IPS-NIHi7 (cell line): Measurements from ENCODE around the gene CCDC120.

Experiments
- DNase-seq: peaks from one replicate; pipeline ENCODE4 v3.0.0; 2012; ENCODE audit warnings: mixed read lengths; ENCODE audit errors: extremely low spot score

CCDC120 gene

GRCh38 chrX:49061490-49061889 is 2.7 kb downstream of the CCDC120 start:
- no peak for DNase-seq

DNA sequence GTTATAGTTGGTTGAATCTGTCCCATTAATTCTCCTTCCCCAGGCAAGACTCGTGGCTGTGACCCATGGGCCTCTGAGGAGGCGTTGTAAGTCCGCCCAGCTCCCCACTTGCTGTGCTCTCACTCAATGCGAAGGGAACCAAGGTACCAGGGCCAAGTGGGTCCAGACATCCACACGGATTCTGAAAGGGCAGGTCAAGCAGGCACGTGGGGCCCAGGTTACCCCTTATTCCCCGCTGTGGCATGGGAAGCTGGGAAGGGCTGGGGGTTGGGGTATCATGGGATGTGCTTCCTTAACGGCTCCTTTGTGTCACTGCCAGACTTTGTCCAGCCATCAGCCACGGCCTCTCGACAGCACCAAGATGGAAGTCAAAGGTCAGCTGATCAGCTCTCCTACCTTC is 3.1 kb downstream of the CCDC120 start:
- no peak for DNase-seq

DNA sequence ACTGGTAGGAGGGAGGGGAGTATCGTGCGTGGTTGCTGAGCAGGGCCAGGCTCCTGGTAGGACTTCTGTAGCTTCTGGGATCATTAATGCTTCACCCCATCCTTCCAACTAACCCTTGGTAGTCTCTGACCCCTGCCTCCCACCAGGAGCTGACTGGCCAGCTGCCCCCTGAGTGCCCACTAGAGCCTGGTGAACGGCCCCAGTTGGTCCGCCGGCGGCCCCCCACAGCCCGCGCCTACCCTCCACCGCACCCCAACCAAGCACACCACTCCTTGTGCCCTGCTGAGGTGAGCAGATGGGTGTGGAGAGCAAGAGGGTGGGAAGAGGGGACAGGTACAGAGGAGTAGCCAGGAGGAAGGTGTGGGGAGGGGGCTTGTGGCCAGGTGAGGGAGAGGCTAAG is 4.9 kb downstream of the CCDC120 start:
- DNase-seq: no peak

DNA sequence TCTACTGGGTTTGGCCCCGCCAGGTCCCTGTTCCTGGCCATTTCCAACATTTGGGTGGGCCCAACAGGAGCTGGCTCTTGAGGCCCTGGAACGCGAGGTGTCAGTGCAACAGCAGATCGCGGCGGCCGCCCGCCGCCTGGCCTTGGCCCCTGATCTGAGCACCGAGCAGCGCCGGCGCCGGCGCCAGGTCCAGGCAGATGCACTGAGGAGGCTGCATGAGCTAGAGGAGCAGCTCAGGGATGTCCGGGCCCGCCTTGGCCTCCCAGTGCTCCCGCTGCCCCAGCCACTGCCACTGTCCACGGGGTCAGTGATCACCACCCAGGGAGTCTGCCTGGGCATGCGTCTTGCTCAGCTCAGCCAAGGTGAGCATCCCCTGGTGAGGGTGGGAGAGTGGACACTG is 5.5 kb downstream of the CCDC120 start:
- no peak for DNase-seq

GRCh38 chrX:49064735-49065134 is 5.9 kb downstream of the CCDC120 start:
- no peak for DNase-seq

DNA sequence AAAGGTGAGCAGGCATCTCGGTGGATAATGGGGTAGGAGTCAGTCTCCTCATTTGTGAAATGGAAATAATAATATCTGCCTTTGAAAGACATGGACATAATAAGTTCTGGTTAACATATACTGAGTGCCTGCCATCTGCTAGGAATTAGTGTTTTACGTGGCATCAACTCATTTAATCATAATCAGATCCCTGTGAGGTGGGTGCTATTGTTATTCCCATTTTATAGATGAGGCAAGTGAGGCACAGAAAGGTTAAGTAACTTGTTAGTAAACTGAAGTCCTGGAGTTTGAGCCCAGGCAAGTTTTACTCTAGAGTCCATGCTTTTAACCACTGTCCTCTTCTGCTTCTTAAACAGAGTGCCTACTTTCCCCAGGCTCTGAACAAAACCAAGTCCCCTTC is 7.5 kb downstream of the CCDC120 start:
- DNase-seq: no peak

GRCh38 chrX:49066690-49067089 is 7.9 kb downstream of the CCDC120 start:
- DNase-seq: no peak

GRCh38 chrX:49067285-49068120 is 8.7 kb downstream of the CCDC120 start:
- no peak for DNase-seq

- no peak for DNase-seq
Observed at GRCh38 chrX:49069038-49069437, 10.2 kb downstream of the CCDC120 start.

DNA sequence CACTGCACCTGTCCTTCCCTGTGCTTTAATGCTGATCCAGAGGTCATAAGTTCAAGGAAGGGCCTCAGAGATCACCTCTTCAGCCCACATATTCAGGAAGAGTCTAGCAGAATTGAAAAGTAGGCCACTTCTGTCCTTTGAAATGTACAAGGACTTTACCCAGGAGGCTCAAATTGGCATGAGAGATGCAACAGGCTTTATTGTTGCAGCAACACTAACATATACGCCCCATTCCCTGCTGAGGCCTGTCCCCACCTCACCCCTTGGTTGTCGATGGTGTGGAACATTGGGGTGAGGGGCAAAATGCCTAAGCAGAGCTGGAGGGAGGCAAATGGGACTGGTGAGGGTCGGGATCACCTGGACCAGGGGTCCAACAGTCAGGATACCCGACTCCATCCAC is 12.2 kb downstream of the CCDC120 start:
- no peak for DNase-seq

- peak; percentile 74 for DNase-seq
Observed at GRCh38 chrX:49071877-49072711, 13.3 kb downstream of the CCDC120 start.

DNA sequence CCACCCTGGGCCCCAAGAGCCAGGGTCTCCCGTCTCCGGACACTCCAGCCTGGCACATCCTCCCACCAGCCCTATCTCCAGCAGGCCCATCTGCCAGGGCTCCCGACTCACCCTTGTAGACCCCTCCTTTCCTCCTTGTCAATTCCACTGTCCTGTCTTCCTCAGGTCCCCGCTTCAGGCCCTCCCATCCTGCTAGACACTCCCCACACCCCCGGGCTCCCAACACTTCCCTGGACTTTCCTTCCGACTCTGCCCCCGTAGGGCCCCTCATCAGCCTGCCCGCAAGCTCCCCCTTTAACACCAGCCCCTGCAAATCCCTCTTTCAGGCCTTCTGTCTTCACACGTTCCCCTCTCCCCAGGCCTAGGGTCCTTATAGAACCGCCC is 13.9 kb downstream of the CCDC120 start:
- no peak for DNase-seq

- DNase-seq: peak; percentile 81
Observed at GRCh38 chrX:49073601-49074575, 15.1 kb downstream of the CCDC120 start, which contains the start of gene PRAF2. Gene PRAF2, minus strand, starts transcription at chrX:49074002. Its CDS starts 15 bp downstream, at chrX:49073987.

- DNase-seq: no peak
Observed at GRCh38 chrX:49075347-49075746, 16.5 kb downstream of the CCDC120 start.

GRCh38 chrX:49077941-49078340 is 19.1 kb downstream of the CCDC120 start:
- no peak for DNase-seq

GRCh38 chrX:49079489-49080428 is 21.0 kb downstream of the CCDC120 start, which contains the start of gene WDR45:
Gene WDR45, minus strand, starts transcription at chrX:49079887. Its CDS starts 1,792 bp downstream, at chrX:49078095.
- peak; percentile 64 for DNase-seq

- DNase-seq: no peak
Observed at GRCh38 chrX:49082271-49082871, 23.6 kb downstream of the CCDC120 start.

GRCh38 chrX:49089553-49089952 is 30.8 kb downstream of the CCDC120 start:
- no peak for DNase-seq

DNA sequence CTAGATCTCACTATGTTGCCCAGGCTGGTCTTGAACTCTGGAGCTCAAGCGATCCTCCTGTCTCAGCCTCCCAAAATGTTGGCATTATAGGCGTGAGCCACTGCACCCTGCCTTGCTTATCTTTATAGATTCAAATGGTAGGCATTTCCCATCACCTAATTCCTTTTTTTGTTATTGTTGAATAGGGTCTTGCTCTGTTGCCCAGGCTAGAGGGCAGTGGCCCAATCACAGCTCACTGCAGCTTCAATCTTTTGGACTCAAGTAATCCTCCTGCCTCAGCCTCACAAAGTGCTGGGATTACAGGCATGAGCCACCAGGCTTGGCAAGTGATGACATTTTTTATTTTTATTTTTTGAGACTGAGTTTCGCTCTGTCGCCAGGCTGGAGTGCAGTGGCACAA is 37.6 kb downstream of the CCDC120 start:
- no peak for DNase-seq
